T-helper 9 cell (primary cell): ENCODE results near the gene TP53TG3D.
"Not testable (repeated sequence)": the region's sequence is repeated elsewhere in the genome, so short reads cannot be mapped to it uniquely, and the experiment has no call there.

Experiments
- DNase-seq: peaks from one replicate; pipeline ENCODE4 v3.0.0-alpha.2; 2020
- total RNA-seq, 2 donors: gene quantifications; one replicate each; lab custom pipeline; 2026; lab: John Stamatoyannopoulos, UW

The TP53TG3D gene
- 0 to 0.48 reads per million in 2 donors for total RNA-seq

GRCh38 chr16:32252986-32253385 lies at the start of gene TP53TG3D:
TP53TG3D (plus strand) TSS chr16:32253286; CDS start chr16:32253354, 68 bp downstream.
- not testable (repeated sequence) for DNase-seq

- peak; percentile 17 for DNase-seq
Measured at GRCh38 chr16:32253507-32253906, 421 bp downstream of the TP53TG3D start.

- DNase-seq, result not testable (repeated sequence)
Measured at GRCh38 chr16:32261526-32261925, 8.4 kb downstream of the TP53TG3D start.

GRCh38 chr16:32263552-32263951 lies 10.5 kb downstream of the TP53TG3D start:
- not testable (repeated sequence) for DNase-seq

- not testable (repeated sequence) for DNase-seq
Measured at GRCh38 chr16:32281910-32282309, 28.8 kb downstream of the TP53TG3D start.

GRCh38 chr16:32283024-32283423 lies 29.9 kb downstream of the TP53TG3D start:
- DNase-seq, result not testable (repeated sequence)

- not testable (repeated sequence) for DNase-seq
Measured at GRCh38 chr16:32283917-32284495, 30.9 kb downstream of the TP53TG3D start.

GRCh38 chr16:32284800-32285796 lies 32.0 kb downstream of the TP53TG3D start:
- not testable (repeated sequence) for DNase-seq

GRCh38 chr16:32286193-32286592 lies 33.1 kb downstream of the TP53TG3D start:
- DNase-seq, result not testable (repeated sequence)

GRCh38 chr16:32287743-32288142 lies 34.7 kb downstream of the TP53TG3D start:
- not testable (repeated sequence) for DNase-seq

GRCh38 chr16:32289197-32289596 lies 36.1 kb downstream of the TP53TG3D start:
- not testable (repeated sequence) for DNase-seq

GRCh38 chr16:32302776-32303175 lies 49.7 kb downstream of the TP53TG3D start:
- DNase-seq, result not testable (repeated sequence)
